GM18502 (cell line): Measurements from ENCODE around the gene SCN7A.
"Not testable (repeated sequence)": the region's sequence is repeated elsewhere in the genome, so short reads cannot be mapped to it uniquely, and the experiment has no call there.

Experiments used
- ATAC-seq: cut with Tn5 transposase; IDR thresholded peaks from one replicate; pipeline ENCODE4 v1.9.1; 2021; ENCODE audit warnings: mild to moderate bottlenecking; ENCODE audit not compliant: unreplicated experiment, poor library complexity

SCN7A gene

DNA sequence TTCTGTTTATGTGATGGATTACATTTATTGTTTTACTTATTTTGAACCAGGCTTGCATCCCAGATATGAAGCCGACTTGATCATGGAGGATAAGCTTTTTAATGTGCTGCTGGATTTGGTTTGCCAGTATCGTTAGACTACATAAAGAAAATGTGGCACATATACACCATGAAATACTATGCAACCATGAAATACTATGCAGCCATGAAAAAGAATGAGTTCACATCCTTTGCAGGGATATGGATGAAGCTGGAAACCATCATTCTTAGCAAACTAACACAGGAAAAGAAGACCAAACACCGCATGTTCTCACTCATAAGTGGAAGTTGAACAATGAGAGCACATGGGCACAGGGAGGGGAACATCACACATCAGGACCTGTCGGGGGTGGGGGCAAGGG is 38.2 kb downstream of the SCN7A start:
- ATAC-seq, result not testable (repeated sequence)

DNA sequence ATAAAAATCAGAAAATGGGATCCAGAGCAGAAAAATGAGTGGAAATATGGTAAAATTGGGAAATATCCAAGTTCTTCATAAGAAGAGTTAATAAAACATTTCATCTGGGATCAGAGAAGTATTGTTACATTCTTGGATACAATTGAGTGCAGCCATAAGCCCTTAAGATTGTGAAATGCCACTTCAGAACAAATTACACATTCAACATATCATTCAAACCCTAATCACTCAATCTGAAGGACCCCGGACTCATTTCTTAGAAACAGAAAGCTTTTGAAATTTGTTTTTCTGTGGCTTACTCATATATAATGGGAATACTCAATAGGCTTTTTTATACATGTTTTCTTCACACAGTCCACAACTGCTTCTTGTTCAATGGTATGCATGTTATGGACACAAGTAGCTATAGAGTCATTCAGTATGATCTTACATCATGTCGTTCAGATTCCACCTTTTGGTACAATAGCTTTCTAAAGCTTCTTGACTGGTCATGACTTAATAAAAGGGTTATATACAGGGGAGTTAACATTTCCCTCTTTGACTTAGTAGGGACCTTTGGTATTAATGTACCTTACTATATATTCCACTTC is 39.9 kb downstream of the SCN7A start:
- ATAC-seq, result no peak

DNA sequence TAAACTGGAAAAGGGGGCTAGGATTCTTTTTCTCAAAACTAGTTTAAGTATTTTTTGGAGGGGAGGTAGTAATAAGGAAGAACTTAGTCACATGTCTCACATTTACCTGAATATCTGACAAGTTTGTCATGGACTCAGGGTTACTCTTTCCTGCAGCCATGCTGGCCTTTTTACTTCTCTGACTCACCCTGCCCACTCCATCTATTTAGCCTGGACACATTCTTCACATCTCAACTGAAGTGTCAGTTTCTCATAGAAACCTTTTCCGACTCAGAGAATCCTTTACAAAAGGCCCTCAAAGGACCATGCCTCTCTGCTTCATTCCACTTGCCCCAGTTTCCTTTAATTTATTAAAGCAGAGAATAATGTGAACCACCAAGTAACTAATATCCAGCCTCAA is 42.6 kb downstream of the SCN7A start:
- ATAC-seq, result no peak

DNA sequence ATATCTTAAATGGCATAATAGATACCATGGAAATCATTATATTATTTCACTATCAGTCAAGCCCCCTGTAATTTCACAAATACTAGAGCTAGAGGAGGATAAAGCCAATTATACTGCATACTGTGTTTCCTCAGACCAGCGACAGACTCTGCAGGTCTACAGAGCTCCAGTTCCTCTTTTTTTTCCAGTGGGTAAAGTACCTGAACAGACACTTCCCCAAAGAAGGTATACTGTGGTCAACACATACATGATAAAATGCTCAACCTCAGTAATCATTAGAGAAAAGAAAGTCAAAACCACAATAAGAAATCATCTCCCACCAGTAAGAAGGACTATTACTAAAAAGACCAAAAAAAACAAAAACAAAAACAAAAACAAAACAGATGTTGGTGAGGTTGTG is 44.6 kb downstream of the SCN7A start:
- ATAC-seq, result peak; percentile 93

DNA sequence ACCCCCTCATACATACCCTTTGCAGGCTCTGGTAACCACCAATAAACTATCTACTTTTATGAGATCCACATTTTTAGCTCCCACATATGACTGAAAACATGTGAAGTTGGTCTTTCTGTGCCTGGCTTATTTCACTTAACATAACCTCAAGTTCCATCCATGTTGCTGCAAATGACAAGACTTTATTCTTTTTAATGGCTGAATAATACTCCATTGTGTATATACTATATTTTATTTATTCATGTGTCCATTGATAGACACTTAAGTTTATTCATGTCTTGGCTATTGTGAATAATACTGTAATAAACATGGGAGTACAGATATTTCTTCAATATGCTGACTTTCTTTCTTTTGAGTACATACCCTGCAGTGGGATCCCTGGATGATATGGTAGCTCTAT is 45.9 kb downstream of the SCN7A start:
- no peak for ATAC-seq

DNA sequence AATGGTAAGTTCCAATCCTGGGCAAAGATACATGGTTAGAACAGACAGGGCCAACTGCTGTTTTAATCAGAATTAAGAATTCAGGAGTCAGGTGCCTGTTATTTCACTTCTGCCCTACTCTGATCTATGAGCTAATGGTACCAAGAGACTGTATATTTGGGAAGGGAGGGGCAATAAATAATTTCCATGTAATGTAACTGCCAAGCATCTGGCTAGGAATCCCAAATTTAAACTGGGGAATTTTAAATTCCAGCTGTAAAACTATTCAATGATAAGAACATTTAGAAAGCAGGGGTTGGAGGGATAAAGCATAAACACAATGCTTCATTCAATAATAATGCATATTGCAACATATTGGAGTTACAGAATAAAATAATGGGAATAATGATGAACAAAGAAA is 49.7 kb downstream of the SCN7A start:
- no peak for ATAC-seq

DNA sequence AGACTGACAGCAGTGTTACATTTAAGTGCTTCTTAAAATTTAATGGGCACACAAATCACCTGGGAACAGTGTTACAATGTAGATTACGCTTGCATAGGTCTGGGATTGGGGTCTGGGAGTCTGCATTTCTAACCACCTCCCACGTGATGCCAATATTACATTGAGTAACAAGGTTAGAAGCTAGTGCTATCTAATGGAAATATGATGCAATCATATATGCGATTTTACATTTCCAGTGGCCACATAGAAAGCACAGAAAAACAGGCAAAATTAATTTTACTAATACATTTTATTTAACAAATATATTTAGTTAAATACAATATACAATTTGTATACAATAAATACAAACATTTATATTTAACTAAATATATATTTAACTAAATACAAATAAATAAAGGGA is 53.7 kb downstream of the SCN7A start:
- ATAC-seq, result no peak

DNA sequence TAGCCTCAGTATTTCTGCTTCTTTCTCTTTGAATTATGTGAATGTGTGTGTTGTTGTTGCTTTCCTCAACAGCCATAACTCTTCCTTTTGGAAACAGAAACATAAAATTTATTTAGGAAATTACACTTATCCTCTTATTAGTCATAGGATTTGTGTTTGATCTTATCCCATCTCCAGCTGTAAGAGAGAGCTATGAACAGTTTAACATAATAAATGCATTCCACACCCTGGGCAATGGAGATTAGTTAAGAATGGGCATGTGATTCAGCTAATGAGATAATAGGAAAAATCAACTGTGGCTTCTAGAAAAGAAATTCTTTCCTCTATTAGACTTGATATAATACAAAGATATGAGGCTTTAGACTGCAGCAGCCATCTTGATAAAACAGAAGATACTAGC is 55.0 kb downstream of the SCN7A start:
- ATAC-seq, result no peak

DNA sequence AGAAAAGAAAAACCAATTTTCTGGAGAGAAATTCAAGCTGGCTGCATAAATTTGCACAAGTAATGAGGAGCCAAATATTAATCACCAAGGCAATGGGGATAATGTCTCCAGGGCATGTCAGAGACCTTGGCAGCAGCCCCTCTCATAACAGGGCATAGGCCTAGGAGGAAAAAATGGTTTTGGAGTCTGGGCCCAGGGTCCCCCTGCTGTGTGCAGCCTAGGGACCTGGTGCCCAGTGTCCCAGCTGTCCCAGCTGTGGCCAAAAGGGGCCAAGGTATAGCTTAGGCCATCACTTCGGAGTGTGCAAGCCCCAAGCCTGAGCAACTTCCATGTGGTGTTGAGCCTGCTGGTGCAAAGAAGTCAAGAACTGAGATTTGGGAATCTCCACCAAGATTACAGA is 57.1 kb downstream of the SCN7A start:
- ATAC-seq, result no peak

DNA sequence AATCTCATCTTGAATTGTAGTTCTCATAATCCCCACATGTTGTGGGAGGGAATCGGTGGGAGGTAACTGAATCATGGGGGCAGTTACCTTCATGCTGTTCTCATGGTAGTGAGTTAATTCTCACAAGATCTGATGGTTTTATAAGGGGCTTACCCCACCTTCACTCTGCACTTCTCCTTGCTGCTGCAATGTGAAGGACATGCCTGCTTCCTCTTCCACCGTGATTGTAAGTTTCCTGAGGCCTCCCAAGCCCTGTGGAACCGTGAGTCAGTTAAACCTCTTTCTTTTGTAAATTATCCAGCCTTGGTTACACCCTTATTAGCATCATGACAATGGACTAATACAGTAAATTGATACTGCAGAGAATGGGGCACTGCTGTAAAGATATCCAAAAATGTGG is 57.9 kb downstream of the SCN7A start:
- ATAC-seq, result no peak

DNA sequence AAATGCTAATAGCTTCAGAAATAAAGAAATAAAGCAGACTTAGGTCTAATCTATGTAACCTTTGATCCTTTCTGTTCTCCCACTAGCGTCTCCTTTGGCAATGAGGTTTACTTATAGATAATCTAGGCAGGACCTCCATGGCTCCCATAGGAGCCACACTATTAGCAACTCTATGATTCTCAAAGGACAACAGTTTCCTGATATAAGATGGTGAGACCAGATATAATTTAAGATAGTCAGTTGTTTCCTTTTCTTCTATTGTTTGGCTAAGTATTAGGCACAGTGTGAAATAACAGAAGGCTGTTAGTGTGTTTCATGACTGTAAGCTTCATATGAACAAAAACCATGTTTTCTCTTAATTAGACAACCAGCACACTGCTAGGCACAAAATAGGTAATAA is 59.6 kb downstream of the SCN7A start:
- ATAC-seq, result no peak

DNA sequence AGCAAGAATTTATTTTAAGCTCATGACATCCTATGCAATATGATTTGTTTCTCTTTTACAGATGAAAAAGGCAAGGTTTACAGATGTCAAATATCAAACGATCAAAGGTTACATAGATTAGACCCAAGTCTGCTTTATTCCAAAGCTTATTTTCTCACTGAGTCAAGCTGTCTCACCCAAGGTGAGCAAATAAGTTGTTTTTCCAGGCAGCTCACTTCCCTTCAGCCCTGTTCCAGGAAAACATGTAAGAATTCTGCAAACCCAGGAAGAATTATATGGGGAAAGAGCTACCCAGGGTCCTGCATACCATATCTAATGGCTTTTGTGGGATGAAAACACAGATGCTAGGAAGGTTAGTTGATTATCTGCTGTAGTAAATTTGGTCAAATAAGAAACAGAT is 60.6 kb downstream of the SCN7A start:
- ATAC-seq, result no peak

DNA sequence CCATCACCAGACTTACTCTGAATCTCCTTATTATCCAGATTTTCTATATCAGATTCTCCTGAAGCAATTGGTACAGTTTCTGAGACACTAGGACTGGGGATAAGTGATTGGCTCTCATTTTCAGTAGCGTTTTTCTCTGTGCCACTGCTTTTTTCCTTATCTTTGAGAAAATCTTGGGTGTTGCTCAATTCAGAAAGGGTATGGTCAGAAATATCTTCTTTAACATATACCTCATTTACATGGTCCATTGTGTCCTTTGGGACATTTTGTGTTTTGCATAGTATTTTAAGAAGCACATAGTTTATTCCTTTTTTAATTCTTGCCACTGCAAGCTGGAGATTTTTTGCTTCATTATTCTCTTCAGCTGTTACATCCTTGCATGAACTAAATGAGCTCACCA is 61.7 kb downstream of the SCN7A start:
- ATAC-seq, result no peak

DNA sequence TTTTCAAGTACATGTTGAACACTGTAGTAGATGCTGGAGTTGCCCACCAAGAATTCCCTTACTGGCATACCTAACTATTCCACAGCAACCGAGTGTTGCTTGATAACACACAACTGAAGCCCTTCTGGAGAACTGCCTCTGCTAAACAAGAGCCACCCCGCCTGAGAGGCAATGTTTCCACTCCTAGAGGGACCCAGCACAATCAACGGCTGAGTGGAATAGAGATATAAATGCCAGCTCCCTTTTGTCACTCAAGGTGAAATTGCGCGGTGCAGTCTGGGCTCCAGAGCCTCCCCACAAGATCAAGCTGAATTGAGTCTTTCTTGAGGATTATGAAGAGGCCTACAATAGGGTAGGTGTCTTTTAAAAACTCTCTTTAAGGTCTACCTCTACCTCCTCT is 69.2 kb downstream of the SCN7A start:
- no peak for ATAC-seq

DNA sequence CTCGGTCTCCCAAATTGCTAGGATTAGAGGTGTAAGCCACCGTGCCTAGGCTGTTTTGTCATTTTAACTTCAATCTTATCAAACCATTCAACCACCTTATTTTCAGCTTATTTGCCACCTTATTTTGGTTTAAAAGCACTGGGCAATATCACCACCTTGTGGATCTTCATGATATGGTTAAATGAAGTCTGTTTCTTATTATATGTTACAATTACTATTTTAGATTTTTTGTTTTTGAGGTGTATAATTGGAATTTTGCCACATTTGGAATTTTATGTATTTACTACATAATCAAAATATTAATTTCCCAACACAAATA is 74.5 kb downstream of the SCN7A start:
- ATAC-seq, result no peak

DNA sequence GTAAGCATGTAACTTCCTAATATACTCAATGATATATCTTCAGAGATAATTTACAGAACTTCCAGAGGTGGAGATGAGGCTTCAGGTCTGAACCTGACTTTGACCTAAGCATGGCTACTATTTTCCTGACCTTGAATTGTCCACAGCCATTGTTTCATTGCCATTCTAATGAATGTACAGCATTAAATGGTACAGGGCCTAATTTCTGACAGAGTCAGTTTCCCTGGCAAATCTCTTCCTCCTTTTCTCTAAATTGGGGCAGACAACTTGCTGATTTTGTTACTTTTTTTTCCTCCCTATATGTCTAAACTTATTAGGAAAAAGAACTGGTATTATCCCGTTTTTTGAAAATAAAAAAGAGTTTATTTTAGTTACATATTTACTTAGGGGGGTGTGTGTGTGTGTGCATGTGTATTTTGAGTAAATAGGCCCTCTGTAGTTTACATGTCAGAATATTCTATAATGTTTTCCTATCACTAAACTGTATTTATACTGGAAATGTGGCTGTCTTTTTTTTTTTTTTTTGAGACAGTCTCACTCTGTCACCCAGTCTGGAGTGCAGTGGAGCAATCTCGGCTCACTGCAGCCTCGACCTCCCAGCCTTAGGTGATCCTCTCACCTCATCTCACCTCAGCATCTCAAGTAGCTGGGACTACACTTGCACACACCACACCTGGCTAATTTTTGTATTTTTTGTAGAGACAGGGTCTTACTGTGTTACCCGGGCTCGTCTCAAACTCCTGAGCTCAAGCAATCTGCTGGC is 75.0 kb downstream of the SCN7A start:
- no peak for ATAC-seq

DNA sequence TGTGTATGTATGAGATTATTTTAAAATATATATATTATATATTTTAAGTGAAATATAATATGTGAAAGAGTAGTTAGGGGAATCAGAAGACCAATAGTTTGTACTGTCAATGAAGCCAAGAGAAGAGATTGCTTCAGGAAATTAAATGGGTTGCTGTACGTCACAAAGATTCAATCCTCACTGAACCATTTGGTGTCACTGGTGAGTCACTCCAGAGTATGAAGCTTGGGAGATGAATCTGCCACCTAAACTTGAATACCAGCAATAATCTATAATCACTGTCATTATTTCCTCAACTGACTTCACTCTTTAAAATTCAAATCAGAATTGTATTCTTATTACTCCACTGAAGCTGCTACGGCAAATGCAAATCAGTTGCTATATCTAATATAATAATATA is 76.4 kb downstream of the SCN7A start:
- peak; percentile 60 for ATAC-seq

DNA sequence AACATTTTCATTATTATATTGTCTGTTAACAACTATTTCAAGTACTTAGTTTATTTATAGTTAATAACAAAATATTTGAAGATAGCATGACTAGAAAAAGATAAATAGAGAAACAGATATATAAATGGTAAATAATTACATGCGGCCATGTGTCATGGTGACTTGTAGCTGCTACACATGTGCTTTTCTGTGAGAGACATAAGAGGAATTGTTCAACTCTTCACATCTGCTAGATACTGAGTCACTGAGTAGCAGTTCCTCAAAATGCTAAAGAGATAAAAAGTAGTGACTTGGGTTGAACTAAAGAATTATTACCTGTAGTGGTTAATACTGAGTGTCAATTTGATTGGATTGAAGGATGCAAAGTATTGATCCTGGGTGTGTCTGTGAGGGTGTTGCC is 80.8 kb downstream of the SCN7A start:
- no peak for ATAC-seq

DNA sequence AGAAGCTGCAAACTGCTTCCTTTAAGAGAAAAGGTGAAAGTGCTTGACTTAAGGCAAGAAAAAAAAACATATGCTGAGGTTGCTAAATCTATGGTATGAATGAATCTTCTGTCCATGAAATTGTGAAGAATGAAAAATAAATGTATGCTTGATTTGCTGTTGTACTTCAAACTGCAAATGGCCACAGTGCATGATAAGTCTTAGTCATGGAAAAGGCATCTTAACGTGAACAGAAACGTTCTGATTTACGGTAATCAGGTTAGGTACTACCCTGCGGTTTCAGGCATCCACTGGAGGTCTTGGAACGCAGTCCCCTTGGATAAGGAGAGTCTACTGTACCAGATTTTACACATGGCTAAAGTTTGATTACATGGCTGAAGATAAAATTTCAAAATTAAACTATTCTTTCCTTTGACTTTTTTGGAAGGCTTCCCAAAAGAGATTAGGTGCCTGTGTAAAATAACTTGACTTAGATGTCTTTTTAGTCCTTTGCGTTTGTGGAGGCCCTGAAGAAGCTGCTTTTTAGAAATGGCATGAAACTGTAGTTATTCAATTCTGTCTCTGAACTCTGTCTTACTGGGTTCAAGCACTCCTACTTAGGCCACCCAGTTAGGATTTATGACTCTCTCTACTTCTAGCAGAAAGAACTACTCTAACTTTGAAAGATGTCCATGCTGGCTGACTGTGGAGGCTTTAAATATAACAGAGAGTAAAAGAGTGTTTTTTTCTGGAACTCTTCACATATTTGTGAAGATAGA is 82.4 kb downstream of the SCN7A start:
- no peak for ATAC-seq

DNA sequence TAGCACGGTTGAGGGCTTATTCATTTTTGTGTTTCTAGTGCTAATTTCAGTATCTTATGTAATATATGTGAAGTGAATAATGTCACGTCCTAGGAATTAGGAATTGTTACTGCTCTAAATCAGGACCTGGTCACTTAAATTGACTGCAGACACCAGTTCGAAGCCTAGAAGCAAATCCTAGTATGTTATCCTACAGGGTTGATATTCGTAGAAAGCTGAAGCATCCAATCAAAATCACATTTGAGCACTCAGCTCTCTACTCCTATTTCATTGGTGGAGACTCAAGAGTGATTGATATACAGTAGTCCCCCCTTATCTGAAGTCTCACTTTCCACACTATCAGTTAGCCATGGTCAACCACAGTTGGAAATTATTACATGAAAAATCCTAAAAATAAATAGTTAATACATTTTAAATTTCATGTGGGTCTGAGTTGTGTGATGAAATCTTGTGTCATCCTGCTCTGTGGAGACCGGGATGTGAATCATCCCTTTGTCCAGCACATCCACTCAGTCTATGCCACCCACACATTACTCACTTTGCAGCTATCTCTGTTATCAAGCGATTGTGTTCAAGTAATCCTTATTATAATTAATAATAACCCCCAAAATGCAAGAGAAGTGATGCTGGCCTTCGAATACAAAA is 83.1 kb downstream of the SCN7A start:
- no peak for ATAC-seq

DNA sequence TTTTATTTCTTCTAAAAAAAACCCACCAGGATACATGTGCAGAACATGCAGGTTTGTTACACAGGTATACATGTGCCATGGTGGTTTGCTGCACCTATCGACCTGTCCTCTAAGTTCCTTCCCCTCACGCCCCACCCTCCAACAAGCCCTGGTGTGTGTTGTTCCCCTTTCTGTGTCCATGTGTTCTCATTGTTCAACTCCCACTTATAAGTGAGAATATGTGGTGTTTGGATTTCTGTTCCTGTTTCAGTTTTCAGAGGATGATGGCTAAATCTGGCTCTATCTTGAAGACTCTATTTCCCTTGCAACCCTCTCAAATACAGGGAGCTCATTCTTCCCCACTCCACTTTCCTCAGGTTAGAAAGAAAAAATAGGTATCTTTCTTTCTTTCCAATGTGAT is 86.3 kb downstream of the SCN7A start:
- ATAC-seq, result not testable (repeated sequence)
